ENCODE measurements around the gene THSD7A. TPM values are rescaled to one million over a fixed set of nuclear protein-coding genes. Genes with fewer than 3 reads are reported as not detected.

Gene THSD7A
- total RNA-seq, 2 experiments from 2014 or later: not detected

- DNase-seq (no peak), ATAC-seq (no peak)
- POLR2A ChIA-PET: no interaction called here
- no peak overlapping the region for H3K27ac Mint-ChIP-seq
- H3K4me1 Mint-ChIP-seq (ENCODE audit: low read depth): no peaks in the 10 kb centered on the region
- no peaks in the 10 kb centered on the region for H3K27me3 Mint-ChIP-seq
- no peak for TF ChIP-seq CTCF (IDR thresholded peaks at IDR 0.05)
- CTCF ChIA-PET: no interaction called here
- intact Hi-C loops (cut with micrococcal nuclease): no loop called here
- H3K36me3 Mint-ChIP-seq (ENCODE audit: low read depth): no peaks in the 10 kb centered on the region
- H3K4me3 Mint-ChIP-seq: no peak overlapping the region
- H3K9me3 Mint-ChIP-seq: no peaks in the 10 kb centered on the region
These were observed 82.4 kb downstream of the THSD7A start for GRCh38 chr7:11749629-11750028.

- Mint-ChIP-seq H3K4me1 (ENCODE audit: low read depth) (no peaks in the 10 kb centered on the region), H3K27ac (no peak overlapping the region), H3K36me3 (ENCODE audit: low read depth) (no peaks in the 10 kb centered on the region), H3K27me3 (no peaks in the 10 kb centered on the region), H3K9me3 (no peaks in the 10 kb centered on the region), H3K4me3 (no peak overlapping the region)
- CTCF ChIA-PET: no interaction called here
- intact Hi-C loops (cut with micrococcal nuclease): no loop called here
- TF ChIP-seq CTCF (IDR thresholded peaks at IDR 0.05): no peak
- ATAC-seq (no peak), DNase-seq (peak; percentile 2)
- POLR2A ChIA-PET: no interaction called here
These were observed 83.1 kb downstream of the THSD7A start for GRCh38 chr7:11748884-11749283.

- Mint-ChIP-seq H3K36me3 (ENCODE audit: low read depth) (no peaks in the 10 kb centered on the region), H3K27me3 (no peaks in the 10 kb centered on the region), H3K4me3 (no peak overlapping the region), H3K27ac (no peak overlapping the region), H3K9me3 (no peaks in the 10 kb centered on the region), H3K4me1 (ENCODE audit: low read depth) (no peaks in the 10 kb centered on the region)
- TF ChIP-seq CTCF (IDR thresholded peaks at IDR 0.05): no peak
- intact Hi-C loops (cut with micrococcal nuclease): no loop called here
- ChIA-PET POLR2A (no interaction called here), CTCF (no interaction called here)
- DNase-seq: no peak
- no peak for ATAC-seq
These were observed 84.1 kb downstream of the THSD7A start for GRCh38 chr7:11747715-11748485.

GRCh38 chr7:11746591-11746990 lies 85.4 kb downstream of the THSD7A start:
- no peaks in the 10 kb centered on the region for H3K27me3 Mint-ChIP-seq
- H3K27ac Mint-ChIP-seq: no peak overlapping the region
- DNase-seq: no peak
- H3K4me1 Mint-ChIP-seq (ENCODE audit: low read depth): no peaks in the 10 kb centered on the region
- TF ChIP-seq CTCF (IDR thresholded peaks at IDR 0.05): no peak
- no peaks in the 10 kb centered on the region for H3K36me3 Mint-ChIP-seq (ENCODE audit: low read depth)
- intact Hi-C loops (cut with micrococcal nuclease): no loop called here
- H3K4me3 Mint-ChIP-seq: no peak overlapping the region
- POLR2A ChIA-PET: no interaction called here
- CTCF ChIA-PET: no interaction called here
- H3K9me3 Mint-ChIP-seq: no peaks in the 10 kb centered on the region
- ATAC-seq: no peak

- no peak for ATAC-seq
- TF ChIP-seq CTCF (IDR thresholded peaks at IDR 0.05): no peak
- Mint-ChIP-seq H3K4me3 (no peak overlapping the region), H3K27me3 (no peaks in the 10 kb centered on the region), H3K4me1 (ENCODE audit: low read depth) (no peaks in the 10 kb centered on the region), H3K27ac (no peak overlapping the region), H3K36me3 (ENCODE audit: low read depth) (no peaks in the 10 kb centered on the region), H3K9me3 (no peaks in the 10 kb centered on the region)
- POLR2A ChIA-PET: no interaction called here
- intact Hi-C loops (cut with micrococcal nuclease): no loop called here
- DNase-seq: no peak
- CTCF ChIA-PET: no interaction called here
These were observed 88.5 kb downstream of the THSD7A start for GRCh38 chr7:11743548-11743947.

Data from activated CD8-positive, alpha-beta T cell treated with anti-CD3 and anti-CD28 coated beads for 36 hours (primary cell).